IMR-90 (cell line): Measurements from ENCODE around the gene SETD3.

Experiments
- BHLHE40 ChIP-seq: fragments of 150-350 bp; IDR thresholded peaks from 2 replicates; pipeline ENCODE4 v1.6.1; 2016; ENCODE audit warnings: mild to moderate bottlenecking, low read depth, low read length
- CTCF ChIP-seq: conservative IDR thresholded peaks from 2 replicates; pipeline ENCODE4 v1.5.1; 2012; ENCODE audit warnings: mild to moderate bottlenecking, low read depth, low read length, improper control_type of control experiment
- ELK1 ChIP-seq: fragments of 150-350 bp; IDR thresholded peaks from 2 replicates; pipeline ENCODE4 v1.6.1; 2016; ENCODE audit warnings: low read depth, mild to moderate bottlenecking, low read length, moderate library complexity, borderline replicate concordance
- MAZ ChIP-seq: IDR thresholded peaks from 2 replicates; pipeline ENCODE4 v1.6.1; 2012; ENCODE audit warnings: low read depth, mild to moderate bottlenecking, low read length, improper control_type of control experiment, moderate library complexity, borderline replicate concordance
- NFE2L2 ChIP-seq: fragments of 150-350 bp; IDR thresholded peaks from 2 replicates; pipeline ENCODE4 v1.6.1; 2016; ENCODE audit warnings: low read depth, mild to moderate bottlenecking, low read length
- POLR2A ChIP-seq: IDR thresholded peaks from 2 replicates; pipeline ENCODE4 v1.6.1; 2012; ENCODE audit warnings: mild to moderate bottlenecking, low read depth, low read length
- RAD21 ChIP-seq: IDR thresholded peaks from 2 replicates; pipeline ENCODE4 v1.6.1; 2012; ENCODE audit warnings: low read length, improper control_type of control experiment
- SMC3 ChIP-seq: fragments of 150-350 bp; IDR thresholded peaks from 2 replicates; pipeline ENCODE4 v1.6.1; 2016; ENCODE audit warnings: low read depth, mild to moderate bottlenecking, antibody characterized with exemption, low read length, moderate library complexity
- USF2 ChIP-seq: fragments of 150-350 bp; IDR thresholded peaks from 2 replicates; pipeline ENCODE4 v1.6.1; 2017; ENCODE audit warnings: mild to moderate bottlenecking, antibody characterized with exemption, low read length, low read depth

GRCh38 chr14:99517643-99518381, 37.2 kb upstream of the SETD3 start:
- TF ChIP-seq POLR2A (no peak), MAZ (no peak), CTCF (no peak), NFE2L2 (no peak), BHLHE40 (no peak), RAD21 (no peak), SMC3 (no peak), ELK1 (no peak), USF2 (no peak)
